ENCODE data around the gene TPSG1. TPM values are rescaled to one million over a fixed set of nuclear protein-coding genes. Genes with fewer than 3 reads are reported as not detected.

TPSG1 gene
- total RNA-seq, 1 donor from 2014 or later, result not detected

- H3K4me1 Mint-ChIP-seq (ENCODE audit: low read depth, unreplicated experiment), result no peaks in the 10 kb centered on the region
Observed at GRCh38 chr16:1265826-1266225, 40.8 kb upstream of the TPSG1 start.

GRCh38 chr16:1265090-1265630 is 40.1 kb upstream of the TPSG1 start:
- Histone ChIP-seq H3K9ac (ENCODE audit: low read length) (no peak overlapping the region), H3K27me3 (ENCODE audit: insufficient read depth, low read length) (peaks cover 15% of the 10 kb centered on the region), H3K79me2 (ENCODE audit: insufficient read depth, low read length) (no peaks in the 10 kb centered on the region), H3K36me3 (ENCODE audit: insufficient read depth, low read length) (no peaks in the 10 kb centered on the region), H3K4me2 (ENCODE audit: low read length) (no peak overlapping the region), H3K4me1 (ENCODE audit: insufficient read depth, low read length) (no peaks in the 10 kb centered on the region), H3K4me3 (ENCODE audit: insufficient read depth, low read depth, low read length) (no peak overlapping the region), H3K27ac (ENCODE audit: low read depth, low read length) (no peak overlapping the region), H3K9me3 (ENCODE audit: insufficient read depth, low read depth, low read length) (no peaks in the 10 kb centered on the region), H2AFZ (ENCODE audit: low read depth, low read length) (no peak overlapping the region), H4K20me1 (ENCODE audit: insufficient read depth, low read length) (no peaks in the 10 kb centered on the region)
- DNase-seq (ENCODE audit: low read depth) (no peak), FAIRE-seq (no peak)
- Mint-ChIP-seq H3K9me3 (ENCODE audit: unreplicated experiment) (peaks cover 5% of the 10 kb centered on the region), H3K27ac (ENCODE audit: unreplicated experiment) (no peak overlapping the region), H3K4me3 (ENCODE audit: unreplicated experiment) (no peak overlapping the region), H3K27me3 (ENCODE audit: low read depth, unreplicated experiment) (peaks cover 29% of the 10 kb centered on the region), H3K4me1 (ENCODE audit: low read depth, unreplicated experiment) (no peaks in the 10 kb centered on the region), H3K36me3 (ENCODE audit: low read depth, unreplicated experiment) (no peaks in the 10 kb centered on the region)
- TF ChIP-seq EZH2 (IDR thresholded peaks at IDR 0.05; ENCODE audit: insufficient read depth, low read length) (no peak), CTCF (IDR thresholded peaks at IDR 0.05; ENCODE audit: insufficient read depth, low read depth, low read length) (no peak)

More at GRCh38 chr16:1265826-1266225, 40.8 kb upstream of the TPSG1 start:
- Histone ChIP-seq H3K36me3 (ENCODE audit: insufficient read depth, low read length) (no peaks in the 10 kb centered on the region), H4K20me1 (ENCODE audit: insufficient read depth, low read length) (no peaks in the 10 kb centered on the region), H2AFZ (ENCODE audit: low read depth, low read length) (no peak overlapping the region), H3K4me1 (ENCODE audit: insufficient read depth, low read length) (no peaks in the 10 kb centered on the region), H3K79me2 (ENCODE audit: insufficient read depth, low read length) (no peaks in the 10 kb centered on the region), H3K9me3 (ENCODE audit: insufficient read depth, low read depth, low read length) (no peaks in the 10 kb centered on the region), H3K4me3 (ENCODE audit: insufficient read depth, low read depth, low read length) (no peak overlapping the region), H3K4me2 (ENCODE audit: low read length) (no peak overlapping the region), H3K27me3 (ENCODE audit: insufficient read depth, low read length) (peaks cover 12% of the 10 kb centered on the region), H3K27ac (ENCODE audit: low read depth, low read length) (no peak overlapping the region), H3K9ac (ENCODE audit: low read length) (no peak overlapping the region)
- DNase-seq (ENCODE audit: low read depth) (no peak), FAIRE-seq (no peak)
- no peak overlapping the region for H3K4me3 Mint-ChIP-seq (ENCODE audit: unreplicated experiment)
- peaks cover 5% of the 10 kb centered on the region for H3K9me3 Mint-ChIP-seq (ENCODE audit: unreplicated experiment)
- no peak overlapping the region for H3K27ac Mint-ChIP-seq (ENCODE audit: unreplicated experiment)
- TF ChIP-seq EZH2 (IDR thresholded peaks at IDR 0.05; ENCODE audit: insufficient read depth, low read length), result no peak
- TF ChIP-seq CTCF (IDR thresholded peaks at IDR 0.05; ENCODE audit: insufficient read depth, low read depth, low read length), result no peak
- peaks cover 29% of the 10 kb centered on the region for H3K27me3 Mint-ChIP-seq (ENCODE audit: low read depth, unreplicated experiment)
- H3K36me3 Mint-ChIP-seq (ENCODE audit: low read depth, unreplicated experiment), result no peaks in the 10 kb centered on the region

GRCh38 chr16:1264345-1265089 is 39.4 kb upstream of the TPSG1 start:
- Histone ChIP-seq H3K79me2 (ENCODE audit: insufficient read depth, low read length) (no peaks in the 10 kb centered on the region), H3K27ac (ENCODE audit: low read depth, low read length) (no peak overlapping the region), H4K20me1 (ENCODE audit: insufficient read depth, low read length) (no peaks in the 10 kb centered on the region), H3K27me3 (ENCODE audit: insufficient read depth, low read length) (peaks cover 21% of the 10 kb centered on the region), H3K4me3 (ENCODE audit: insufficient read depth, low read depth, low read length) (no peak overlapping the region), H3K4me2 (ENCODE audit: low read length) (no peak overlapping the region), H2AFZ (ENCODE audit: low read depth, low read length) (no peak overlapping the region), H3K9ac (ENCODE audit: low read length) (no peak overlapping the region), H3K4me1 (ENCODE audit: insufficient read depth, low read length) (no peaks in the 10 kb centered on the region), H3K9me3 (ENCODE audit: insufficient read depth, low read depth, low read length) (no peaks in the 10 kb centered on the region), H3K36me3 (ENCODE audit: insufficient read depth, low read length) (no peaks in the 10 kb centered on the region)
- no peak overlapping the region for H3K4me3 Mint-ChIP-seq (ENCODE audit: unreplicated experiment)
- no peak overlapping the region for H3K27ac Mint-ChIP-seq (ENCODE audit: unreplicated experiment)
- H3K27me3 Mint-ChIP-seq (ENCODE audit: low read depth, unreplicated experiment), result peaks cover 30% of the 10 kb centered on the region
- DNase-seq (ENCODE audit: low read depth) (no peak), FAIRE-seq (no peak)
- H3K36me3 Mint-ChIP-seq (ENCODE audit: low read depth, unreplicated experiment), result no peaks in the 10 kb centered on the region
- peaks cover 5% of the 10 kb centered on the region for H3K9me3 Mint-ChIP-seq (ENCODE audit: unreplicated experiment)
- no peak for TF ChIP-seq EZH2 (IDR thresholded peaks at IDR 0.05; ENCODE audit: insufficient read depth, low read length)
- no peak for TF ChIP-seq CTCF (IDR thresholded peaks at IDR 0.05; ENCODE audit: insufficient read depth, low read depth, low read length)
- H3K4me1 Mint-ChIP-seq (ENCODE audit: low read depth, unreplicated experiment), result no peaks in the 10 kb centered on the region

Measured in astrocyte (in vitro differentiated cells and primary cell).